ENCODE measurements around the gene NRG3.

NRG3 gene

DNA sequence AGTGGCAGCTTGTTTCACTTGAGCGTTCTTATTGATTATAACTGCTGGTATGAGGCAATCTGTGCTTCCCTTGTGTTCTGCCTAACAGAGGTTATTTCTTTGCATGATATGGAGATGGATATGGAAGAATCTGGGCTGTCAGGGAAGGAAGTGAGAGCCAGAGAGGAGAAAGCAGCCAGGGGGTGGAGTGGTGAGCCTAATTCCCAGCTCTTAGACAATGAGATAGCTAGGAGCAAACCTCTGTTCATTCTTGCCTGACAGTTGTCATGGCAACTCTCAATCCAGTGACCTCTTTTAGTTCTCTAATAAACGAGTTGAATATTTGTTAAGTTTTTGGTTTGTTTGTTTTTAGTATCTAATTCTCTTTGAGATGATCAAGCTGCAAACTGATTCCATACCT lies 214.3 kb downstream of the NRG3 start:
- H3K27ac ChIP-seq (replicated peaks) = no peak overlapping the region
- no peak for DNase-seq (ENCODE audit: low read depth in 1 of 2, low spot score in 1 of 2)
- no peak overlapping the region for H3K4me3 ChIP-seq (replicated peaks; ENCODE audit: insufficient read depth, low read length)
- H3K27me3 ChIP-seq (ENCODE audit: insufficient read depth, poor library complexity, severe bottlenecking) = no peaks in the 10 kb centered on the region
- TF ChIP-seq POLR2AphosphoS5 (IDR thresholded peaks at IDR 0.05; ENCODE audit: low read depth) = no peak
- TF ChIP-seq, protein P1, sequence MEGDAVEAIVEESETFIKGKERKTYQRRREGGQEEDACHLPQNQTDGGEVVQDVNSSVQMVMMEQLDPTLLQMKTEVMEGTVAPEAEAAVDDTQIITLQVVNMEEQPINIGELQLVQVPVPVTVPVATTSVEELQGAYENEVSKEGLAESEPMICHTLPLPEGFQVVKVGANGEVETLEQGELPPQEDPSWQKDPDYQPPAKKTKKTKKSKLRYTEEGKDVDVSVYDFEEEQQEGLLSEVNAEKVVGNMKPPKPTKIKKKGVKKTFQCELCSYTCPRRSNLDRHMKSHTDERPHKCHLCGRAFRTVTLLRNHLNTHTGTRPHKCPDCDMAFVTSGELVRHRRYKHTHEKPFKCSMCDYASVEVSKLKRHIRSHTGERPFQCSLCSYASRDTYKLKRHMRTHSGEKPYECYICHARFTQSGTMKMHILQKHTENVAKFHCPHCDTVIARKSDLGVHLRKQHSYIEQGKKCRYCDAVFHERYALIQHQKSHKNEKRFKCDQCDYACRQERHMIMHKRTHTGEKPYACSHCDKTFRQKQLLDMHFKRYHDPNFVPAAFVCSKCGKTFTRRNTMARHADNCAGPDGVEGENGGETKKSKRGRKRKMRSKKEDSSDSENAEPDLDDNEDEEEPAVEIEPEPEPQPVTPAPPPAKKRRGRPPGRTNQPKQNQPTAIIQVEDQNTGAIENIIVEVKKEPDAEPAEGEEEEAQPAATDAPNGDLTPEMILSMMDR (IDR thresholded peaks at IDR 0.05; ENCODE audit: insufficient read depth, low read length) = no peak
- TF ChIP-seq GABPA (IDR thresholded peaks at IDR 0.05; ENCODE audit: low read depth) = no peak
- TF ChIP-seq, protein P2, sequence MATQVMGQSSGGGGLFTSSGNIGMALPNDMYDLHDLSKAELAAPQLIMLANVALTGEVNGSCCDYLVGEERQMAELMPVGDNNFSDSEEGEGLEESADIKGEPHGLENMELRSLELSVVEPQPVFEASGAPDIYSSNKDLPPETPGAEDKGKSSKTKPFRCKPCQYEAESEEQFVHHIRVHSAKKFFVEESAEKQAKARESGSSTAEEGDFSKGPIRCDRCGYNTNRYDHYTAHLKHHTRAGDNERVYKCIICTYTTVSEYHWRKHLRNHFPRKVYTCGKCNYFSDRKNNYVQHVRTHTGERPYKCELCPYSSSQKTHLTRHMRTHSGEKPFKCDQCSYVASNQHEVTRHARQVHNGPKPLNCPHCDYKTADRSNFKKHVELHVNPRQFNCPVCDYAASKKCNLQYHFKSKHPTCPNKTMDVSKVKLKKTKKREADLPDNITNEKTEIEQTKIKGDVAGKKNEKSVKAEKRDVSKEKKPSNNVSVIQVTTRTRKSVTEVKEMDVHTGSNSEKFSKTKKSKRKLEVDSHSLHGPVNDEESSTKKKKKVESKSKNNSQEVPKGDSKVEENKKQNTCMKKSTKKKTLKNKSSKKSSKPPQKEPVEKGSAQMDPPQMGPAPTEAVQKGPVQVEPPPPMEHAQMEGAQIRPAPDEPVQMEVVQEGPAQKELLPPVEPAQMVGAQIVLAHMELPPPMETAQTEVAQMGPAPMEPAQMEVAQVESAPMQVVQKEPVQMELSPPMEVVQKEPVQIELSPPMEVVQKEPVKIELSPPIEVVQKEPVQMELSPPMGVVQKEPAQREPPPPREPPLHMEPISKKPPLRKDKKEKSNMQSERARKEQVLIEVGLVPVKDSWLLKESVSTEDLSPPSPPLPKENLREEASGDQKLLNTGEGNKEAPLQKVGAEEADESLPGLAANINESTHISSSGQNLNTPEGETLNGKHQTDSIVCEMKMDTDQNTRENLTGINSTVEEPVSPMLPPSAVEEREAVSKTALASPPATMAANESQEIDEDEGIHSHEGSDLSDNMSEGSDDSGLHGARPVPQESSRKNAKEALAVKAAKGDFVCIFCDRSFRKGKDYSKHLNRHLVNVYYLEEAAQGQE (IDR thresholded peaks at IDR 0.05; ENCODE audit: insufficient replicate concordance, low read depth) = no peak
- TF ChIP-seq SPI1 (IDR thresholded peaks at IDR 0.05; ENCODE audit: borderline replicate concordance, low read depth) = no peak

DNA sequence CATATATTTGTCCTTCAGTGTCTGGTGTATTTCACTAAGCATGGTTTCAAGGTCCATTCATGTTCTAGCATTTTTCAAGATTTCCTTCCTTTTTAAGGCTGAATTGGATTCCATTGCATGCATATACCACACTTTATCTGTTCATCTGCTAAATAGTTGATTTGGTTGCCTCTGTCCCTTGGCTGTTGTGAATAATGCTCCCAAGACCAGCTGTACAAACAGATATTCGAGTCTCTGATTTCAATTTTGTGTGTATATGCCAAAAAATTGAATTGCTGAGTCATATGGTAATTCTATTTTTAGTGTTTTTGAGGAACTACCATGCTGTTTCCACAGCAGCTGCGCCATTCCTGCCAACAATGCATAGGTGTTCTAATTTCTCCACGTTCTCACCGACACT lies 216.4 kb downstream of the NRG3 start:
- H3K4me3 ChIP-seq (replicated peaks; ENCODE audit: insufficient read depth, low read length) = no peak overlapping the region
- no peak for TF ChIP-seq GABPA (IDR thresholded peaks at IDR 0.05; ENCODE audit: low read depth)
- TF ChIP-seq, protein P2 (IDR thresholded peaks at IDR 0.05; ENCODE audit: insufficient replicate concordance, low read depth) = no peak
- TF ChIP-seq POLR2AphosphoS5 (IDR thresholded peaks at IDR 0.05; ENCODE audit: low read depth) = no peak
- TF ChIP-seq, protein P1 (IDR thresholded peaks at IDR 0.05; ENCODE audit: insufficient read depth, low read length) = no peak
- TF ChIP-seq SPI1 (IDR thresholded peaks at IDR 0.05; ENCODE audit: borderline replicate concordance, low read depth) = no peak
- no peak for DNase-seq (ENCODE audit: low read depth in 1 of 2, low spot score in 1 of 2)
- H3K27me3 ChIP-seq (ENCODE audit: insufficient read depth, poor library complexity, severe bottlenecking) = no peaks in the 10 kb centered on the region
- H3K27ac ChIP-seq (replicated peaks) = no peak overlapping the region

DNA sequence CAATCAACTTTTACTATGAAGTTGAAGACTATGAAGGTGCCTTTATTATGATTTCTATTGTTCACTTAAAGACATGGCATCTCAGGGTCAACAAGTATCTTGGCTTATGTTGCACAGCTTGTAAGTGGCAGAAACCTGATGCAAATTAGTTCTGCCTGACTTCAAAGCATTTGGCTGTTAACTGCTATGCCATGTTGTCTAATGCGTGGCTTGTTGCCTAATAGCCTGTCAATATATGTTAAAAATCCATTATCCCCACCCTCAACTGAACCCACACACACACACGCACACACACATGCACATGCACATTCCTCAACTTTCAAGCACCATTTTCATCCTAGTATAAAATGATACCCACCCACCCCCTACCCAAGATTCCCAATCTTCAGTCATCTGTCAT lies 217.1 kb downstream of the NRG3 start:
- DNase-seq (ENCODE audit: low read depth in 1 of 2, low spot score in 1 of 2) = no peak
- H3K4me3 ChIP-seq (replicated peaks; ENCODE audit: insufficient read depth, low read length) = no peak overlapping the region
- no peaks in the 10 kb centered on the region for H3K27me3 ChIP-seq (ENCODE audit: insufficient read depth, poor library complexity, severe bottlenecking)
- no peak overlapping the region for H3K27ac ChIP-seq (replicated peaks)
- TF ChIP-seq, protein P1 (IDR thresholded peaks at IDR 0.05; ENCODE audit: insufficient read depth, low read length) = no peak
- no peak for TF ChIP-seq GABPA (IDR thresholded peaks at IDR 0.05; ENCODE audit: low read depth)
- TF ChIP-seq, protein P2 (IDR thresholded peaks at IDR 0.05; ENCODE audit: insufficient replicate concordance, low read depth) = no peak
- no peak for TF ChIP-seq POLR2AphosphoS5 (IDR thresholded peaks at IDR 0.05; ENCODE audit: low read depth)
- no peak for TF ChIP-seq SPI1 (IDR thresholded peaks at IDR 0.05; ENCODE audit: borderline replicate concordance, low read depth)
